Measurements from ENCODE around the gene RAB3IL1.

- no peak for TF ChIP-seq CTCF (IDR thresholded peaks at IDR 0.05)
- TF ChIP-seq POLR2A (IDR thresholded peaks at IDR 0.05; ENCODE audit: low read depth), result no peak
- no peak for TF ChIP-seq EP300 (IDR thresholded peaks at IDR 0.05)
Observed at GRCh38 chr11:61862714-61863547, 54.4 kb downstream of the RAB3IL1 start.
